Liver (tissue), 9 donors: ENCODE measurements around the gene VEPH1. TPM values are rescaled to one million over a fixed set of nuclear protein-coding genes. Genes with fewer than 3 reads are reported as not detected.

Experiments
- DNase-seq: peaks from one replicate; pipeline ENCODE4 v3.0.0-alpha.2; 2017; ENCODE audit warnings: low spot score
- H3K27ac ChIP-seq, 2 donors: one replicate each; pipeline ENCODE4 v1.7.0; 2013; ENCODE audit warnings: inconsistent platforms in 2 of 2, low read length in 2 of 2, control low read depth in 1 of 2, low read depth in 1 of 2, mild to moderate bottlenecking in 1 of 2
- H3K27me3 ChIP-seq, 4 donors: one replicate each; pipeline versions ENCODE4 v1.6.1 to v1.7.0; 2013; ENCODE audit warnings: low read length in 3 of 4, inconsistent platforms in 1 of 4, mild to moderate bottlenecking in 1 of 4, moderate library complexity in 1 of 4; ENCODE audit not compliant: control insufficient read depth in 4 of 4, insufficient read depth in 4 of 4
- H3K36me3 ChIP-seq, 4 donors: one replicate each; pipeline versions ENCODE4 v1.6.1 to v1.7.0; 2013; ENCODE audit warnings: low read length in 3 of 4, mild to moderate bottlenecking in 3 of 4, low read depth in 1 of 4, moderate library complexity in 1 of 4; ENCODE audit not compliant: control insufficient read depth in 4 of 4, insufficient read depth in 3 of 4
- H3K4me1 ChIP-seq, 4 donors: one replicate each; pipeline versions ENCODE4 v1.6.1 to v1.7.0; 2013; ENCODE audit warnings: low read length in 3 of 4, mild to moderate bottlenecking in 3 of 4, moderate library complexity in 1 of 4; ENCODE audit not compliant: control insufficient read depth in 4 of 4, insufficient read depth in 4 of 4
- H3K4me3 ChIP-seq, 3 donors: one replicate each; pipeline versions ENCODE4 v1.6.1 to v1.7.0; 2013; ENCODE audit warnings: low read length in 3 of 3, control low read depth in 1 of 3, low read depth in 1 of 3, mild to moderate bottlenecking in 1 of 3
- H3K9ac ChIP-seq, 2 donors: one replicate each; pipeline ENCODE4 v1.7.0; 2013; ENCODE audit warnings: low read length in 2 of 2, mild to moderate bottlenecking in 2 of 2, moderate library complexity in 2 of 2, control low read depth in 1 of 2, low read depth in 1 of 2
- H3K9me3 ChIP-seq, 4 donors: one replicate each; pipeline versions ENCODE4 v1.6.1 to v1.7.0; 2013; ENCODE audit warnings: low read length in 3 of 4; ENCODE audit not compliant: control insufficient read depth in 4 of 4
- ATF3 ChIP-seq: IDR thresholded peaks from 2 replicates; pipeline ENCODE4 v1.6.1; 2016; ENCODE audit warnings: antibody characterized with exemption
- CTCF ChIP-seq: fragments of 150-350 bp; IDR thresholded peaks from 2 replicates; pipeline ENCODE4 v1.5.1; 2017; ENCODE audit warnings: improper control_type of control experiment, low read depth, low read length; ENCODE audit not compliant: missing input control
- EGR1 ChIP-seq, 2 donors: IDR thresholded peaks; 2 replicates each; pipeline ENCODE4 v1.6.1; 2016 to 2018; ENCODE audit warnings: antibody characterized with exemption in 2 of 2, low read depth in 2 of 2
- FOXA1 ChIP-seq: IDR thresholded peaks from 2 replicates; pipeline ENCODE4 v1.6.1; 2016; ENCODE audit warnings: antibody characterized with exemption
- FOXA2 ChIP-seq: IDR thresholded peaks from 2 replicates; pipeline ENCODE4 v1.6.1; 2016; ENCODE audit warnings: antibody characterized with exemption
- GABPA ChIP-seq, 2 donors: IDR thresholded peaks in 1 of 2; conservative IDR thresholded peaks in 1 of 2; 2 replicates each; pipeline ENCODE4 v1.6.1; 2016; ENCODE audit warnings: antibody characterized with exemption in 2 of 2, mild to moderate bottlenecking in 1 of 2, moderate library complexity in 1 of 2
- HNF4A ChIP-seq, 2 donors: conservative IDR thresholded peaks; 2 replicates each; pipeline ENCODE4 v1.6.1; 2016; ENCODE audit warnings: antibody characterized with exemption in 2 of 2, mild to moderate bottlenecking in 2 of 2
- HNF4G ChIP-seq: IDR thresholded peaks from 2 replicates; pipeline ENCODE4 v1.6.1; 2016; ENCODE audit warnings: antibody characterized with exemption
- JUND ChIP-seq, 2 donors: IDR thresholded peaks; 2 replicates each; pipeline ENCODE4 v1.6.1; 2016; ENCODE audit warnings: antibody characterized with exemption in 2 of 2
- MAX ChIP-seq: IDR thresholded peaks from 2 replicates; pipeline ENCODE4 v1.6.1; 2016; ENCODE audit warnings: antibody characterized with exemption
- NR2F2 ChIP-seq: IDR thresholded peaks from 2 replicates; pipeline ENCODE4 v1.6.1; 2016; ENCODE audit warnings: antibody characterized with exemption
- RAD21 ChIP-seq, 2 donors: IDR thresholded peaks; 2 replicates each; pipeline ENCODE4 v1.6.1; 2016; ENCODE audit warnings: antibody characterized with exemption in 2 of 2, mild to moderate bottlenecking in 2 of 2
- REST ChIP-seq: IDR thresholded peaks from 2 replicates; pipeline ENCODE4 v1.6.1; 2016; ENCODE audit warnings: antibody characterized with exemption, mild to moderate bottlenecking
- RXRA ChIP-seq, 2 donors: IDR thresholded peaks; 2 replicates each; pipeline ENCODE4 v1.6.1; 2017 to 2018; ENCODE audit warnings: antibody characterized with exemption in 2 of 2, mild to moderate bottlenecking in 1 of 2
- SP1 ChIP-seq: IDR thresholded peaks from 2 replicates; pipeline ENCODE4 v1.6.1; 2018; ENCODE audit warnings: antibody characterized with exemption, mild to moderate bottlenecking
- TAF1 ChIP-seq: conservative IDR thresholded peaks from 2 replicates; pipeline ENCODE4 v1.6.1; 2016; ENCODE audit warnings: antibody characterized with exemption, mild to moderate bottlenecking
- YY1 ChIP-seq: IDR thresholded peaks from 2 replicates; pipeline ENCODE4 v1.6.1; 2016; ENCODE audit warnings: antibody characterized with exemption, mild to moderate bottlenecking
- ZBTB33 ChIP-seq: IDR thresholded peaks from 2 replicates; pipeline ENCODE4 v1.6.1; 2016; ENCODE audit warnings: antibody characterized with exemption
- WGBS: extraction: QIAGEN DNeasy Blood & Tissue Kit; methylation state at CpG from one replicate; pipeline ENCODE4 v1.1.7; 2013; 5-methylcytosine and 5-hydroxymethylcytosine counted together
- polyA plus RNA-seq, 2 donors: library from polyadenylated mRNA; stranded (reverse) in 1 of 2; unstranded in 1 of 2; fragments of 200-250 nt in 1 of 2; fragments of >200 nt in 1 of 2; fragmentation: Nextera tagmentation in 1 of 2; extraction: Ambion mirVana in 1 of 2; gene quantifications; one replicate each; pipeline versions ENCODE4 v1.2.1 to v1.2.3, GENCODE V29; 2013 to 2015
- total RNA-seq, 2 donors: library from RNA; depleted of rRNA; stranded (reverse); fragments of >200 nt; gene quantifications; one replicate each; pipeline ENCODE4 v1.2.3, GENCODE V29; 2014
- donor health status: healthy.
- donor health status: healthy.
- donor health status: healthy.
- donor health status: healthy.
- donor health status: healthy.

The VEPH1 gene
- total and polyA plus RNA-seq, 4 donors = 0.60 to 3.3 (median 1.2) TPM

GRCh38 chr3:157251685-157252084 is 251.5 kb downstream of the VEPH1 start:
- Histone ChIP-seq H3K4me3 (no peak overlapping the region), H3K27me3 (no peaks in the 10 kb centered on the region)

More at GRCh38 chr3:157251685-157252084, 251.5 kb downstream of the VEPH1 start:
- no peak for TF ChIP-seq ZBTB33
- no peak for TF ChIP-seq MAX
- TF ChIP-seq TAF1 = no peak
- no peak for TF ChIP-seq FOXA1
- no peak for TF ChIP-seq YY1
- TF ChIP-seq CTCF = no peak
- no peak for TF ChIP-seq RAD21 (IDR thresholded peaks at IDR 0.05)
- no peak for TF ChIP-seq HNF4G
- no peak for TF ChIP-seq EGR1 (IDR thresholded peaks at IDR 0.05; ENCODE audit: low read depth in 2 of 2)
- no peak for TF ChIP-seq JUND (IDR thresholded peaks at IDR 0.05)
- TF ChIP-seq SP1 = no peak
- TF ChIP-seq REST = no peak
- no peak for TF ChIP-seq RXRA (IDR thresholded peaks at IDR 0.05)
- TF ChIP-seq ATF3 = no peak
- no peak for TF ChIP-seq FOXA2
- no peak for TF ChIP-seq NR2F2
- TF ChIP-seq HNF4A (conservative IDR thresholded peaks at IDR 0.05) = no peak
- no peak for TF ChIP-seq GABPA (IDR thresholded peaks at IDR 0.05 in 1 of 2, conservative IDR thresholded peaks at IDR 0.05 in 1 of 2)
- no peaks in the 10 kb centered on the region for H3K36me3 ChIP-seq
- WGBS = 96% methylated on average over 3 of the region's 3 CpGs
- no peaks in the 10 kb centered on the region for H3K4me1 ChIP-seq
- H3K9me3 ChIP-seq = no peaks in the 10 kb centered on the region
- no peak for DNase-seq
- no peak overlapping the region for H3K27ac ChIP-seq
- no peak overlapping the region for H3K9ac ChIP-seq
